K562 (cell line): ENCODE data around the gene RNGTT.

Experiments used
- ADNP ChIP-seq: fragments of 200-800 bp; sonication (Bioruptor generic); IDR thresholded peaks from 2 replicates; pipeline ENCODE4 v1.6.1; 2016; ENCODE audit warnings: missing genetic modification characterization, missing compliant biosample characterization
- EGR1 ChIP-seq: fragments of 450-650 bp; conservative IDR thresholded peaks from 2 replicates; pipeline ENCODE4 v1.6.1; 2017; ENCODE audit warnings: mild to moderate bottlenecking
- MAFK ChIP-seq: IDR thresholded peaks from 2 replicates; pipeline ENCODE4 v1.6.1; 2011; ENCODE audit warnings: low read length, improper control_type of control experiment
- NR3C1 ChIP-seq: sonication (generic); formaldehyde crosslinking; IDR thresholded peaks from 2 replicates; pipeline ENCODE4 v1.8.1; 2022; ENCODE audit warnings: missing genetic modification reagents
- ZEB2 ChIP-seq: fragments of 450-650 bp; IDR thresholded peaks from 2 replicates; pipeline ENCODE4 v1.6.1; 2016
- TF ChIP-seq, protein P1 (sequence below): conservative IDR thresholded peaks from 2 replicates; pipeline ENCODE4 v1.6.1; 2011; ENCODE audit warnings: low read depth, mild to moderate bottlenecking, low read length; ENCODE audit not compliant: control insufficient read depth

GRCh38 chr6:88683734-88684133 lies 279.7 kb downstream of the RNGTT start:
- no peak for TF ChIP-seq EGR1
- TF ChIP-seq ADNP (tag), result no peak
- no peak for TF ChIP-seq MAFK
- TF ChIP-seq ZEB2, result no peak
- TF ChIP-seq, protein P1, sequence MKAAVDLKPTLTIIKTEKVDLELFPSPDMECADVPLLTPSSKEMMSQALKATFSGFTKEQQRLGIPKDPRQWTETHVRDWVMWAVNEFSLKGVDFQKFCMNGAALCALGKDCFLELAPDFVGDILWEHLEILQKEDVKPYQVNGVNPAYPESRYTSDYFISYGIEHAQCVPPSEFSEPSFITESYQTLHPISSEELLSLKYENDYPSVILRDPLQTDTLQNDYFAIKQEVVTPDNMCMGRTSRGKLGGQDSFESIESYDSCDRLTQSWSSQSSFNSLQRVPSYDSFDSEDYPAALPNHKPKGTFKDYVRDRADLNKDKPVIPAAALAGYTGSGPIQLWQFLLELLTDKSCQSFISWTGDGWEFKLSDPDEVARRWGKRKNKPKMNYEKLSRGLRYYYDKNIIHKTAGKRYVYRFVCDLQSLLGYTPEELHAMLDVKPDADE, result no peak
- no peak for TF ChIP-seq NR3C1 (CRISPR knock-in tag)
